NCI-H2107 treated with DMSO at 0.1 percent for 48 hours (cell line): ENCODE results near the gene SLC6A3.

ENCODE experiments used
- DNase-seq: peaks from one replicate; lab custom pipeline; 2025; ENCODE audit not compliant: unreplicated experiment; lab: John Stamatoyannopoulos, UW

SLC6A3 gene

GRCh38 chr5:1409381-1410110, 35.7 kb downstream of the SLC6A3 start:
- no peak for DNase-seq

GRCh38 chr5:1406681-1407640, 38.3 kb downstream of the SLC6A3 start:
- no peak for DNase-seq

DNA sequence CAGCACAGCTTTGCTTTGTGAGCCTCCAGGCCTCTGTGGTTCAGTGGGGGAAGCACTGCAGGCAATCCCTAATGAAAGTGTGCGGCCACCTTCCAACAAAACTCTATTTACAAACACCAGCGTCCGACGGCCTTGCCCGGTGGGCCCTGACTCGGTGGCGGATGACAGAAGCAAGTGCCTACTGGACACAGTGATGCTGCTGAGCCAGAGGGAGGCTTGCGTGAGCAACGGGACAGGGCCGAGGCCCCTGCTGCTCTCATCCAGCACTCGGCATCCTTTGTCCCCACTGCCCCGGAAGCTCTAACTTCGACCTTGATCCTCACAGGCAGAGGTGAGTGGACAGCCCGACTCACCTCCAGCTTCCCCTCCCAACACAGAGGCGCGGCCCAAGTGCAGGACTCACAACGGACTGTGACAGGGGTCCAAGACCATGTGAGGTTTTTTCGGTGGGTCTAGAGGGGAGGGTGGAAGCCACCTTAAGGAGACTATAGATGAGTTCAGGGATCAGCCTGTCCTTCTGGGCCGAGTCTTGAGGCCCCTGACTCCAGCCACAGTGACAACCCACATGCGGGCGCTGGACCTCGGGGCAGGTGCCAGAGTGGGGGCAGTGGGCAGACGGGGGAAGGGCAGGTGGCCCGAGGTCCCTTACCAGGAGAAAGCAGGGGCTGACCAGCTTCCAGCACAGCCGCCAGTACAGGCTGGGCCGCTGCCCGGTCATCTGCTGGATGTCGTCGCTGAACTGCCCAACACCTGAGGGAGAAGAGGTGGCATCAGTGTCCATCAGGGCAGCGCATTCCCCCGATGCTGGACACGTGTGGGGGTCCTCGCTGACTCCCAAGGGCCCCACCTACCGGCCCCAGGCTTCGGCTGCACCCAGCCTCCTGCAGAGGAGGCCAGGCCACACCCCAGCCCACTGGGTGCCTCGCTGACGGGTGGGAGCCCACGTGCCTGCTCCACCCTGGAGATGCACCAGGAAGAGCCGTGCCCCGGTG, 39.4 kb downstream of the SLC6A3 start:
- no peak for DNase-seq

DNA sequence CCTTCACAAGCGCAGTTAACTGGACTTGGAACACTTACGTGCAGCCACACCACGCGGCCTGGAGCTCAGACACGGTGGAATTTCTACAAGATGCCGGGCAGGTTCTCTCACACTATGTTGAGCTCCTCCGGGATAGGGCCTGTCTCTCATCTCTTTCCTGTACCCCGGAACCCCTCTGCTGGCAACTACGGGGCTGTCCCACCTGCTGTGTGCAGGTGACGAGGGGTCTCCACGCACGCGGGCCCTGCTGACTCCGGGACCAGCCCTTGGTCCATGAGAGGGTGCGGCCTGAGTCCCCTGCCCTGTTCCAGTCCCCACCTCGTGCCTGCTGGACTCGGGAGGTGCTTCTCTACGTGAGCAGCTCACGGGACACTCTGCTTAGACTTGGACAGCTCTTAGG, 40.1 kb downstream of the SLC6A3 start:
- no peak for DNase-seq

- no peak for DNase-seq
These were observed 41.2 kb downstream of the SLC6A3 start for GRCh38 chr5:1404062-1404461.

DNA sequence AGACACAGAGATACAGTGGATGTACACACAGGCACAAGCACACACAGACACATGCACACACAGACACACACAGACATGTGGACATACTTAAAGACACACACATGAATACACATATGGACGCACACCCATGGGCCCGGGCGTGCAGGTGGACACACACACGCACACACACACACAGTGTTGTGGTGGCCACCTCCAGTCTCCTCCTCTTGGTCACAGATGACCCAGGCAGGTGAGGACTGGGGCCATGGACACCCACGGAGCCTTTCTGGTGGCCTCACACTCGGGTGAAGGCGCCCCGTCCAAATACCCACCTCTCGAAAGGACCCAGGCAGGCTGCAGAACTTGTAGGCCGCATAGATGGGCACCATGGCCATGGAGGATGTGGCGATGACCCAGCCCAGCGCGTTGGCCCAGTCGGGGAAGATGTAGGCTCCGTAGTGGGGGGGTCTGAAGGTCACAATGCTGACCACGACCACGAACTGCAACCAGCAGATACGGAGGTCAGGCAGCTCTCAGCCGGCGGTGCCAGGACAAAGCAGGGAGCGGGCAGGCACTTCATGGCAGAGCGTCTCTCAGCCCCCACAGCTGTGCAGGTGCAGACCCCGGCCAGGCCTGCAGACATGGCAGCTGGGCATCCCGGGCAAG, 42.5 kb downstream of the SLC6A3 start:
- DNase-seq, result no peak

DNA sequence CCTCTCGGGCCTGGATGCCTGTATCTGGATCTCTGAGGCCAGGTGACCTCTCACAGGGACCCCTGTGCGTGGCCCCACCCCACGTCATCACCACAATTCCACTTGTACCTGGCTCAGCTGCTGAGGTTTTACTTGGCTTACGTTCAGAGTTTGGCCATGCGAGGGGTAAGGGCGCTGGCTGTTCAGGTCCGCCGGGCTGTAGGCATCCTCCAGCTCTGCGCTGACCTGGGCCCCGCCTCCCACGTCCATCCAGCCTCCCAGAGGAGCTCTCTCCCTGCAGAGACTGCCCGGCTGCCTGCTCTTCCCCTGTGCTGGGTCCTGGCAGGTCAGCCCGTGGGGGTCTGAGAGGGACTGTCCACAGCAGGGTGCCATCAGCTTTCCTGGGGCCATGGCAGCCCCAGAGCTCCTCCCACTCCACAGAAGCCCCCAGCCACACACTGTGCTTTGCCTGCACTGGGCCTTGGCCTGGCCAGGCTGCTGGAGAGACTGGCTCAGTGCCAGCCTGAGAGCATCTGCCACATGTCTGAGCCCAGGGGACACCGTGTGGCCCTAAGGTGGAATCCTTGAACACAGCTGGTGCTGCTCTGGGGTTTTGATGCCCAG, 43.6 kb downstream of the SLC6A3 start:
- no peak for DNase-seq

DNA sequence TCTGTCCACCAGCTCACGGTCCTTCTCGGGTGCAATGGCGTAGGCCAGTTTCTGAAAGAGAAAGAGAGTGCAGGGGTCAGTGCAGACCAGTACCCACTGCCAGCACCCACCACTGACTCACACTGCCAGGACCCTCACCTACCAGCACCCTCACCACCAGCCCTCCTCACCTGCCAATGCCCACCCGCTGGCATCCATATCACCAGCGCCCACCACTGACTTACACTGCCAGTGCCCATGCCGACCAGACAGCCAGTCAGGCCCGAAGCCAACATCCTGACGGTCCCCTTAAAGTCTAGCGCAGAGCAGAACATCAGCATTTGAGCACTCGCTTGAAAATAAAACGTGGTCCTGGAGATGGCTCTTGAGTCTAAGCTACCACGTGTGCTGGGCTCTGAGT, 44.3 kb downstream of the SLC6A3 start:
- DNase-seq, result no peak

DNA sequence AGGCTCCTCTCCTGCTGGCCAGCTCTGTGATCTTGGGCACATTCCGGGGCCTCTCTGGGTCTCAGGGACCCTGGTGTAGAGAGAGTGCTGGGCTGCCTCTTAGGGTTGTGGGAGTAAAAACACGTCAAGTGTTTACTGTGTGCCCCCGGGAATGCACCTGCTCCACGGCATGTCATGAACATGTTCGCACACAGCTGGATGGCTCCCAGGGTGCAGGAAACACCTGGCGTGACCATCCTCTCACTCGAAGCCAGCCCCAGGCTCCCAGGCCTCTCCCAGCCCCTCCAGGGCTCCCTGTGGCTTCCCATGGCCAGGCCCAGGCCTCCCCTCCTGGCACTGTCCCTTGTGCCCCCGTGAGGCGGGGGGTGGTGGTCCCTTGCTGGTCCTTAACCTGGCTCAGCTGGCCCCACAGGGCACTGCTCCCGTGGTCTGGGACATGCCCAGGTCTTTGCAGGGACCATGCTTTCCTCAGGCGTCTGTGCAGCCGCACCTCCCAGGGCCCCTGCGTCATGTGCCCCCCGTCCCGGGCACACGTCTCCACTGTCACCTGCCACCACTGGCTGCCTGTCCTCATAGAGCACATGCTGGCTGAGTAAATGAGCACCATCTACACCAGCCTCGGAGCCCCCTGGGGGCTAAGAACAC, 44.9 kb downstream of the SLC6A3 start:
- no peak for DNase-seq

DNA sequence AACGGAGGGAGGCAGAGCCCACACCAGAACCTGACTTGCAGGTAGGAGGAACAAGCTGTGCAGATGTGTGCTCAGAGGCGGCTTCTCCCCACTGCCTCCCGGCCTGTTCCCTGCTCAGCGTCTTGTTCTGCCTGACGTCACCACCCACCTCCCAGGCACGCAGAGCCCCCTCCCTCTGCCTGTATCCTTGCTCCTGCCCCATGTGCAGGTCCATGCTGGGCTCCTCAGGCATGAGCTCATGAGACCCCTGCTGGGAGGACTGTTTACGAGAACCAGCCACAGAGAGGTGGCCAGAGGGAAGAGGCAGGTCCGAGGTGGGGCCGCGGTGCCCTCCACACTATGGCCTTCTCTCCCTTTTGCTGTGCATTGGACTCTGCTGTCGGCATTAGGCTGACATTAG, 45.5 kb downstream of the SLC6A3 start:
- DNase-seq, result no peak

DNA sequence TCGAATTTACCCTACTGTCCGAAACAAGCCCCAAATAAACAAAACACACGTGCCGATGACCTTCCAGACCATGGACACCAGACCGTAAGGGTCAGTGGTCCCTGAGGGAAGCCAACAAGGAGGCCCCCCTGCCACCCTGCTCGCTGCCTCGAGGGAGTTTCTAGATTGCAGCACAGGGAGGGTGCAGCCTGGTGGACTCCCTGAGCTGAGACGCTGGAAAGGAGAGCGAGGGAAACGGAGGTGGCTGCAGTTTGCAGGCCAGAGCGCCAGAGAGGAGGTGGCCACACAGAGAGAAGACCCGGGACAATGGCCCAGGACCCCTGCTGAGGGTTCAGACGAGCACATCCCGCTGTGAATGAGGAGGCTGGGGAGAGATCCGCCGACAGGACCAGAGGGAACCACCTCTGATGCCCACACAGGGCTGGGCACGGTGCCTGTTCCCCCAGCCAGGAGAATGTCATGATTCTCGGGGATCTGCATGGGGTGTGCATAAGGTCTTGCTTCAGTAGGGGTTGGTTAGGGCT, 48.9 kb downstream of the SLC6A3 start:
- no peak for DNase-seq

DNA sequence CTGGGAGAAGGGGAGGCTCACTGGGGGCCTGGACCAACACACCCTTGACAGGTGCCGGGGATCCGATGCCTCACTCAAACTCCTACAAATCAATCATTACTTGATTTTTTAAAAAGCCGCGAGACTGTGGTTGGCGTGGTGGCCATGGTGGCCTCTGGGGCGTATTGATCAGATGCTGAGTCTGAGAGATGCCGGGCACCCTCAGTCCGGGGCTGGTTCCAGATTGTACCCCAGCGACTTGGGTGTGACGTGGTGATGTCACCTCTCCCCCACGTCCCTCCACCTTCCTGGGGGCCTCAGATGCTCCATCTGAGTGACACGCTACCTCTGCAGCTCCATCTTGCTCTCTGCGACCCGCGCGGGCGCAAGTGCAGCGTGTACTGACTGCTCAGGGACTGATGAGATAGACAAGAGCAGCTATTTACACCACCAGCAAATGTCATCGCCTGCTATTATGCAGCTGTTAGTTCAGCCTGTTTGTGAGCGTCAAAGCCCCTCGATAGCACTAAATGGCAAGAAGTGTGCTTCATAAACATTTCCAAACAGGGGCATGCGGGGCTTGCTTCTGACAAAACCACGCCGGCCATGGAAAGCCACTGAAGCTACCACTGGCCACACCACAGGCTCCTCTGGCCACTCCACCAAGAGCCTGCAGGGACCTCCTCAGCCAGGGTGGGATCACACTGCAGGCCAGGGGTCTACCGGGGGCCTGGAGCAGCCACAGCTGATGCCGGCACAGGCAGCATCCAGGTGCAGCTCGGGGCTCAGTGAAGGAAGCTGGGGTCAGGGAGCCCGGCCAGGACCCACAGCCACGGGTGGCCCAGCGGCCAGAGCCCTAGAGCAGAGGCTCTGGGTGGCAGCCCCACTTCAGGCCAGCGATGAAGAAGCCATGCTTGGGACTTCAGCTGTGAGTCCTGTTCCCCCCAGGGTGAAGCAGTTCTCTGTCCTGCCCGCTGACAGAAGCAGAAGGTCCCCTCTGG, 50.1 kb downstream of the SLC6A3 start:
- DNase-seq, result no peak

GRCh38 chr5:1393571-1394501, 51.4 kb downstream of the SLC6A3 start:
- DNase-seq, result no peak

- no peak for DNase-seq
These were observed 52.3 kb downstream of the SLC6A3 start for GRCh38 chr5:1392801-1393565.

GRCh38 chr5:1392261-1392660, 53.0 kb downstream of the SLC6A3 start:
- DNase-seq, result no peak

GRCh38 chr5:1391691-1392090, 53.5 kb downstream of the SLC6A3 start:
- DNase-seq, result no peak
